Stomach (tissue), 9 donors: ENCODE data around the gene PMM2. TPM values are rescaled to one million over a fixed set of nuclear protein-coding genes. Genes with fewer than 3 reads are reported as not detected.

Experiments
- DNase-seq, 2 donors: peaks; one replicate each; pipeline versions ENCODE4 v3.0.0 to v3.0.0-alpha.2; 2013 to 2019
- H3K27ac ChIP-seq, 5 donors: fragments of 200-600 bp in 4 of 5; sonication (generic) in 4 of 5; one replicate each; pipeline ENCODE4 v1.5.1; 2013 to 2019; ENCODE audit warnings: mild to moderate bottlenecking in 1 of 5, moderate library complexity in 1 of 5
- H3K27me3 ChIP-seq, 3 donors: fragments of 200-600 bp; sonication (generic); one replicate each; pipeline ENCODE4 v1.5.1; 2017 to 2019; ENCODE audit warnings: mixed run types in 1 of 3
- H3K36me3 ChIP-seq, 4 donors: fragments of 200-600 bp; sonication (generic); 1 replicate in 3 of 4; 2 replicates in 1 of 4; pipeline ENCODE4 v1.5.1; 2016 to 2019
- H3K4me1 ChIP-seq, 4 donors: fragments of 200-600 bp; sonication (generic); one replicate each; pipeline ENCODE4 v1.5.1; 2016 to 2019
- H3K4me3 ChIP-seq, 4 donors: fragments of 200-600 bp; sonication (generic) in 3 of 4; one replicate each; pipeline ENCODE4 v1.5.1; 2016 to 2019; ENCODE audit warnings: mild to moderate bottlenecking in 1 of 4
- H3K9me3 ChIP-seq, 4 donors: fragments of 200-600 bp; sonication (generic); one replicate each; pipeline ENCODE4 v1.5.1; 2016 to 2019
- CTCF ChIP-seq, 7 experiments: fragments of 450-650 bp in 4 of 7; fragments of 200-600 bp in 3 of 7; sonication (generic) in 3 of 7; IDR thresholded peaks; one replicate each; pipeline ENCODE4 v1.5.1; 2016 to 2019; ENCODE audit warnings: antibody characterized with exemption in 7 of 7, control low read depth in 2 of 7, mild to moderate bottlenecking in 1 of 7
- EP300 ChIP-seq: sonication (generic); formaldehyde crosslinking; IDR thresholded peaks from one replicate; pipeline ENCODE4 v1.6.1; 2017; ENCODE audit warnings: antibody characterized with exemption
- POLR2A ChIP-seq, 4 donors: fragments of 450-650 bp; IDR thresholded peaks; one replicate each; pipeline ENCODE4 v1.6.1; 2016; ENCODE audit warnings: antibody characterized with exemption in 4 of 4, control low read depth in 2 of 4, mild to moderate bottlenecking in 1 of 4, moderate library complexity in 1 of 4
- POLR2AphosphoS5 ChIP-seq, 3 donors: sonication (generic); formaldehyde crosslinking; IDR thresholded peaks; one replicate each; pipeline ENCODE4 v1.6.1; 2016; ENCODE audit warnings: antibody characterized with exemption in 3 of 3
- WGBS, 5 donors: extraction: QIAGEN DNeasy Blood & Tissue Kit in 3 of 5; methylation state at CpG; one replicate each; pipeline versions ENCODE4 v1.1.5 to v1.1.7; 2013 to 2018; 5-methylcytosine and 5-hydroxymethylcytosine counted together
- intact Hi-C: fragments of 100-400 bp; cut with DNase I; formaldehyde crosslinking; loops from one replicate; pipeline ENCODE4 v1.15.1; 2023; ENCODE audit warnings: low total_unique reads
- polyA plus RNA-seq, 3 donors: library from polyadenylated mRNA; stranded (reverse); fragments of 200-250 nt; gene quantifications; one replicate each; pipeline ENCODE4 v1.2.3, GENCODE V29; 2013
- total RNA-seq, 5 donors: library from RNA; depleted of rRNA; stranded (reverse); fragments of >200 nt; gene quantifications; one replicate each; pipeline versions ENCODE4 v1.1.0 to v1.2.3, GENCODE V29; 2014 to 2016
- donor health status: healthy with polysubstance abuse.
- donor health status: Bipolar disorder and iron deficiency.
- donor health status: healthy.

The PMM2 gene
- total and polyA plus RNA-seq, 8 donors = 15.1 to 89.3 (median 40.4) TPM

- Histone ChIP-seq H3K36me3 (no peaks in the 10 kb centered on the region), H3K27ac (peak overlapping the region in 2 of 5 donors; percentile 31 to 38), H3K4me3 (no peak overlapping the region), H3K9me3 (no peaks in the 10 kb centered on the region), H3K27me3 (peaks cover 0 to 15% (median 0%) of the 10 kb centered on the region in 3 donors), H3K4me1 (peaks cover 0 to 7% (median 6%) of the 10 kb centered on the region in 4 donors)
- no peak for DNase-seq
- TF ChIP-seq POLR2AphosphoS5 (IDR thresholded peaks at IDR 0.05) (no peak), EP300 (no peak), CTCF (IDR thresholded peaks at IDR 0.05) (no peak), POLR2A (IDR thresholded peaks at IDR 0.05) (no peak)
- WGBS, 5 donors = 61 to 63% (median 63%) methylated on average over 8 of the region's 8 CpGs
- intact Hi-C loops = loop anchor here (5.0 kb wide), 1 partner anchor 206 kb away; the partner anchor contains the start of gene ABAT
Observed at GRCh38 chr16:8877894-8878522, 80.4 kb downstream of the PMM2 start.

GRCh38 chr16:8878523-8878911, 80.9 kb downstream of the PMM2 start:
- H3K4me3 ChIP-seq = no peak overlapping the region
- 63 to 80% (median 68%) methylated on average over 6 of the region's 6 CpGs for WGBS, 5 donors
- peak overlapping the region in 2 of 5 donors; percentile 31 to 38 for H3K27ac ChIP-seq
- TF ChIP-seq CTCF (IDR thresholded peaks at IDR 0.05) = no peak
- TF ChIP-seq POLR2AphosphoS5 (IDR thresholded peaks at IDR 0.05) = peak in 1 of 3 donors; percentile 32
- no peak for TF ChIP-seq POLR2A (IDR thresholded peaks at IDR 0.05)
- peaks cover 0 to 7% (median 6%) of the 10 kb centered on the region in 4 donors for H3K4me1 ChIP-seq
- intact Hi-C loops = loop anchor here (5.0 kb wide), 1 partner anchor 206 kb away; the partner anchor contains the start of gene ABAT
- H3K36me3 ChIP-seq = no peaks in the 10 kb centered on the region
- no peak for DNase-seq
- H3K9me3 ChIP-seq = no peaks in the 10 kb centered on the region
- H3K27me3 ChIP-seq = peaks cover 0 to 17% (median 0%) of the 10 kb centered on the region in 3 donors

GRCh38 chr16:8880839-8881510, 83.3 kb downstream of the PMM2 start:
- TF ChIP-seq EP300 (no peak), CTCF (IDR thresholded peaks at IDR 0.05) (no peak), POLR2A (IDR thresholded peaks at IDR 0.05) (no peak), POLR2AphosphoS5 (IDR thresholded peaks at IDR 0.05) (no peak)
- intact Hi-C loops = loop anchor here (5.0 to 10.0 kb wide), 3 partner anchors 76 to 316 kb away; no protein-coding TSS in a partner anchor
- Histone ChIP-seq H3K27me3 (peaks cover 0 to 30% (median 0%) of the 10 kb centered on the region in 3 donors), H3K27ac (no peak overlapping the region), H3K9me3 (no peaks in the 10 kb centered on the region), H3K4me1 (peaks cover 10 to 27% (median 26%) of the 10 kb centered on the region in 4 donors), H3K4me3 (no peak overlapping the region), H3K36me3 (no peaks in the 10 kb centered on the region)
- 88 to 93% (median 91%) methylated on average over 8 of the region's 8 CpGs for WGBS, 5 donors
- no peak for DNase-seq

GRCh38 chr16:8882041-8882617, 84.5 kb downstream of the PMM2 start, which contains the start of gene LITAFD:
Gene LITAFD, plus strand, starts transcription at chr16:8882351. Its CDS starts 2,005 bp downstream, at chr16:8884356.
- H3K27me3 ChIP-seq = peaks cover 0 to 30% (median 0%) of the 10 kb centered on the region in 3 donors
- no peak within 1 kb of the TSS for H3K27ac ChIP-seq
- H3K9me3 ChIP-seq = no peaks in the 10 kb centered on the region
- 59 to 75% (median 67%) methylated on average over 8 to 10 of the region's 10 CpGs for WGBS, 5 donors
- TF ChIP-seq EP300 (no peak), POLR2AphosphoS5 (IDR thresholded peaks at IDR 0.05) (no peak), POLR2A (IDR thresholded peaks at IDR 0.05) (no peak), CTCF (IDR thresholded peaks at IDR 0.05) (no peak)
- H3K4me1 ChIP-seq = peaks cover 18 to 38% (median 36%) of the 10 kb centered on the region in 4 donors
- H3K36me3 ChIP-seq = peaks cover 0 to 2% (median under 1%) of the 10 kb centered on the region in 4 donors
- intact Hi-C loops = loop anchor here (5.0 to 10.0 kb wide), 3 partner anchors 77 to 317 kb away; no protein-coding TSS in a partner anchor
- no peak within 1 kb of the TSS for H3K4me3 ChIP-seq
- no peak for DNase-seq
